DOHH2 (cell line): ENCODE measurements around the gene ABTB2.

Experiments used
- H3F3A ChIP-seq: fragments of 200-600 bp; sonication (generic), shearing (Covaris generic); 2 replicates; pipeline ENCODE4 v1.6.0; 2016; ENCODE audit warnings: antibody characterized with exemption, mild to moderate bottlenecking; ENCODE audit not compliant: control insufficient read depth, insufficient read depth
- H3K27ac ChIP-seq: fragments of 200-600 bp; sonication (generic); 2 replicates; pipeline ENCODE4 v1.5.1; 2014; ENCODE audit warnings: low read depth, mild to moderate bottlenecking, low read length, moderate library complexity
- H3K27me3 ChIP-seq: fragments of 200-600 bp; sonication (generic); 2 replicates; pipeline ENCODE4 v1.6.1; 2014; ENCODE audit warnings: mild to moderate bottlenecking, low read length, mixed read lengths; ENCODE audit not compliant: control insufficient read depth
- H3K36me3 ChIP-seq: fragments of 200-600 bp; sonication (generic); 2 replicates; pipeline ENCODE4 v1.6.1; 2014; ENCODE audit warnings: mild to moderate bottlenecking, low read length, moderate library complexity, mixed read lengths; ENCODE audit not compliant: control insufficient read depth
- H3K4me1 ChIP-seq: fragments of 200-600 bp; sonication (generic); 2 replicates; pipeline ENCODE4 v1.6.1; 2014; ENCODE audit warnings: mild to moderate bottlenecking, low read length, mixed read lengths; ENCODE audit not compliant: control insufficient read depth
- H3K4me2 ChIP-seq: fragments of 200-600 bp; sonication (generic); 2 replicates; pipeline ENCODE4 v1.6.0; 2014; ENCODE audit warnings: mild to moderate bottlenecking, low read length, moderate library complexity
- H3K4me3 ChIP-seq: fragments of 200-600 bp; sonication (generic); 2 replicates; pipeline ENCODE4 v1.5.1; 2014; ENCODE audit warnings: mild to moderate bottlenecking, low read length, mixed read lengths
- H3K79me2 ChIP-seq: fragments of 200-600 bp; sonication (generic); 2 replicates; pipeline ENCODE4 v1.6.1; 2014; ENCODE audit warnings: mild to moderate bottlenecking, low read length, mixed read lengths; ENCODE audit not compliant: control insufficient read depth
- H3K9me2 ChIP-seq: fragments of 200-600 bp; sonication (generic); replicated peaks from 2 replicates; pipeline ENCODE4 v1.6.1; 2014; ENCODE audit warnings: mild to moderate bottlenecking, low read length, mixed read lengths; ENCODE audit not compliant: control insufficient read depth
- H3K9me3 ChIP-seq: fragments of 200-600 bp; sonication (generic); 2 replicates; pipeline ENCODE4 v1.6.1; 2014; ENCODE audit warnings: antibody characterized with exemption, low read length, mixed read lengths; ENCODE audit not compliant: control insufficient read depth, insufficient read depth
- H4K20me1 ChIP-seq: fragments of 200-600 bp; sonication (generic); 2 replicates; pipeline ENCODE4 v1.6.0; 2014; ENCODE audit warnings: low read depth, mild to moderate bottlenecking, antibody characterized with exemption, low read length, moderate library complexity; ENCODE audit not compliant: control insufficient read depth, insufficient read depth
- EZH2phosphoT487 ChIP-seq: fragments of 200-600 bp; sonication (generic); IDR thresholded peaks from 2 replicates; pipeline ENCODE4 v1.6.1; 2017; ENCODE audit warnings: borderline replicate concordance, mild to moderate bottlenecking, antibody characterized with exemption, low read length, moderate library complexity, mixed read lengths
- TF ChIP-seq, protein P1 (sequence below): fragments of 200-600 bp; sonication (generic); IDR thresholded peaks from one replicate; pipeline ENCODE4 v1.5.1; 2014; ENCODE audit warnings: antibody characterized with exemption, mild to moderate bottlenecking, low read depth, low read length; ENCODE audit not compliant: poor library complexity, severe bottlenecking

Gene ABTB2

DNA sequence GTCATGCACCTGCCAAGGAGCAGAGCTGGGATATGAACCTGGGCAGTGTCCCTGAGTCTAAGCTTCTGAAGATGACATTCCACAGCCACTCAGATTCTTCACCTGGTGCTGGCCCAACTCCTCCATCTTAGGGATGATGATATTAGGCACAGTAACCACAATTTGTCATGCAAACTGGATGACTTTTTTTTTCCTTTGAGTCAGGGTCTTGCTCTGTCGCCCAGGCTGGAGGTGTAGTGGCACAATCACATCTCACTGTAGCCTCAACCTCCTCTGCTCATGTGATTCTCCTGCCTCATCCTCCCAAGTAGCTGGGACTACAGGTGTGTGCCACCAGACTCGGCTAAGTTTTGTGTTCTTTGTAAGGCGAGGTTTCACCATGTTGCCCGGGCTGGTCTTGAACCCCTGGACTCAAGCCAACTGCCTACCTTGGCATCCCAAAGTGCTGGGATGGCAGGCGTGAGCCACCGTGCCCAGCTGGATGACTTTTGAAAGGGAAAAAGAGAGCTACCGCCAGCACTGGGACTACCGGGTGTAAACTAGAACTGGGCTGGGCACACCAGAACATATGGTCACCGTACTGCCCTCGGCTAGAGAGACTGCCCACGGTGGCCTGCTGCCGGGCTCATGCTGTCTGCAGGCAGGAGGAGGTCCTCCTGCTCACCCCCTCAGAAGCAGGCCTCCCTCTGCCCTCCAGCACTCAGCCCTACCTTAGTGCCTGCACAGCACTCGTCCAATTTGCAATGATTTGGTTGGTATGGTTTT is 174.7 kb downstream of the ABTB2 start:
- H3K9me3 ChIP-seq = no peaks in the 10 kb centered on the region
- no peaks in the 10 kb centered on the region for H3K36me3 ChIP-seq
- H3K9me2 ChIP-seq = no peaks in the 10 kb centered on the region
- no peaks in the 10 kb centered on the region for H4K20me1 ChIP-seq
- TF ChIP-seq EZH2phosphoT487 = no peak
- TF ChIP-seq, protein P1, sequence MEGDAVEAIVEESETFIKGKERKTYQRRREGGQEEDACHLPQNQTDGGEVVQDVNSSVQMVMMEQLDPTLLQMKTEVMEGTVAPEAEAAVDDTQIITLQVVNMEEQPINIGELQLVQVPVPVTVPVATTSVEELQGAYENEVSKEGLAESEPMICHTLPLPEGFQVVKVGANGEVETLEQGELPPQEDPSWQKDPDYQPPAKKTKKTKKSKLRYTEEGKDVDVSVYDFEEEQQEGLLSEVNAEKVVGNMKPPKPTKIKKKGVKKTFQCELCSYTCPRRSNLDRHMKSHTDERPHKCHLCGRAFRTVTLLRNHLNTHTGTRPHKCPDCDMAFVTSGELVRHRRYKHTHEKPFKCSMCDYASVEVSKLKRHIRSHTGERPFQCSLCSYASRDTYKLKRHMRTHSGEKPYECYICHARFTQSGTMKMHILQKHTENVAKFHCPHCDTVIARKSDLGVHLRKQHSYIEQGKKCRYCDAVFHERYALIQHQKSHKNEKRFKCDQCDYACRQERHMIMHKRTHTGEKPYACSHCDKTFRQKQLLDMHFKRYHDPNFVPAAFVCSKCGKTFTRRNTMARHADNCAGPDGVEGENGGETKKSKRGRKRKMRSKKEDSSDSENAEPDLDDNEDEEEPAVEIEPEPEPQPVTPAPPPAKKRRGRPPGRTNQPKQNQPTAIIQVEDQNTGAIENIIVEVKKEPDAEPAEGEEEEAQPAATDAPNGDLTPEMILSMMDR = no peak
- no peaks in the 10 kb centered on the region for H3K79me2 ChIP-seq
- H3K4me1 ChIP-seq = no peaks in the 10 kb centered on the region
- no peaks in the 10 kb centered on the region for H3K27me3 ChIP-seq
- no peak overlapping the region for H3K27ac ChIP-seq
- H3F3A ChIP-seq = no peaks in the 10 kb centered on the region
- no peak overlapping the region for H3K4me3 ChIP-seq
- no peak overlapping the region for H3K4me2 ChIP-seq

DNA sequence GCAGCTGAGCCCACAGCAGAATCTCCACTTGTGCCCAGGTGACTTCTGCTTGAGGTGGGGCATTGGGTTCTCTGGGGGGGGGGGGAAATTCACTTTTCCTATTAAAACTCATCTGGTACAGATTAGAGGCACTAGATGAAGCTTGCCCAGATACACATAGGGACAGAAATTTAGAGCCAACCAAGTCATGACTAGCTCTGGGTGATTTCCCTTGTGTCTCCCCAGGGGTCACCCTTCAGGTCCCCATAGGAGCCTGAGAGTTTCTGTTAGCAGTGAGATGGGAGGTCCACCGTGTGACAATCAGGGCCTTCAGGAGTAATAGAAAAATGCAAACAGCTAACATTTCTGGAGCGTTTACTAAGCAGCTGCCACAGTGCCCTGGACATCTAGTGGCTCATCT is 175.4 kb downstream of the ABTB2 start:
- Histone ChIP-seq H3K27ac (no peak overlapping the region), H3K36me3 (no peaks in the 10 kb centered on the region), H3K4me1 (no peaks in the 10 kb centered on the region), H3K4me2 (no peak overlapping the region), H3K4me3 (no peak overlapping the region), H3K27me3 (no peaks in the 10 kb centered on the region), H3K79me2 (no peaks in the 10 kb centered on the region), H4K20me1 (no peaks in the 10 kb centered on the region), H3F3A (no peaks in the 10 kb centered on the region), H3K9me3 (no peaks in the 10 kb centered on the region), H3K9me2 (no peaks in the 10 kb centered on the region)
- no peak for TF ChIP-seq EZH2phosphoT487
- TF ChIP-seq, protein P1 = no peak

DNA sequence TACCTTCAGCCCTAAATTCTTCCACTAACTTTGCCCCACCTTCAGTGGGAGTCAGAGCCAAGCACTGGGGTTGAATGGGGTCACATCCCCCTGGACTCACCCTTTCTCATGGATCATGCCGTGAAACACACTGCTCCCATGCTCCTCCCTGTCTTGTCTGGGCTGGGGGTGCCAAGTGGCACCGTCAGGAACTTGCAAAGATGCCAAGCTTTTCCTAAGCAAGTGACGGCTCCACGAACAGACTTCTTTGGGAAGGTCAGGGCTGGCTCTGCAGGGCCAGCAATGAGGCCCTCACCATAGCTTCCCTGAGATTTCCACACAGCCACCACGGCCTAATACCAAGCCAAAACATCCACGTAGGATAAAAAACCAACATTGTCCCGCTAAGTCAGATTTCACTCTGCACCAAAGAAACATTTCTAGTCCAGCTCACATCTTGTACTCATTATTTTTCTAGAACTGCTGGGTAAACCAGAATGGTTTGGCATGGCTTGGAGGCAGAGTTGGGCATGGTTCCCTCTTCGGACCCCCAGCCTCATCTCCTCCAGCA is 175.9 kb downstream of the ABTB2 start:
- no peak for TF ChIP-seq EZH2phosphoT487
- TF ChIP-seq, protein P1 = no peak
- H3K4me2 ChIP-seq = no peak overlapping the region
- no peak overlapping the region for H3K27ac ChIP-seq
- H3F3A ChIP-seq = no peaks in the 10 kb centered on the region
- H3K9me3 ChIP-seq = no peaks in the 10 kb centered on the region
- H3K4me3 ChIP-seq = no peak overlapping the region
- no peaks in the 10 kb centered on the region for H3K4me1 ChIP-seq
- no peaks in the 10 kb centered on the region for H3K79me2 ChIP-seq
- no peaks in the 10 kb centered on the region for H3K9me2 ChIP-seq
- no peaks in the 10 kb centered on the region for H4K20me1 ChIP-seq
- no peaks in the 10 kb centered on the region for H3K36me3 ChIP-seq
- peaks cover 5% of the 10 kb centered on the region for H3K27me3 ChIP-seq
